Esophagus squamous epithelium (tissue), 4 donors: Measurements from ENCODE around the gene SMARCAL1.

ENCODE experiments used
- CTCF ChIP-seq, 6 experiments: fragments of 450-650 bp in 4 of 6; fragments of 200-600 bp in 2 of 6; sonication (generic) in 2 of 6; IDR thresholded peaks; one replicate each; pipeline ENCODE4 v1.5.1; 2016 to 2019; ENCODE audit warnings: antibody characterized with exemption in 6 of 6, mild to moderate bottlenecking in 4 of 6, moderate library complexity in 4 of 6
- POLR2A ChIP-seq, 4 donors: fragments of 450-650 bp; IDR thresholded peaks; one replicate each; pipeline ENCODE4 v1.6.1; 2017; ENCODE audit warnings: antibody characterized with exemption in 4 of 4, mild to moderate bottlenecking in 4 of 4, moderate library complexity in 3 of 4

GRCh38 chr2:216389570-216389969 lies 22.7 kb upstream of the SMARCAL1 start:
- TF ChIP-seq CTCF (IDR thresholded peaks at IDR 0.05): no peak
- TF ChIP-seq POLR2A (IDR thresholded peaks at IDR 0.05): no peak
